Activated T-helper 1 cell treated with Interleukin-2 at 50 U/mL for 16 hours (primary cell): ENCODE results near the gene GET3.
"Not testable (repeated sequence)": the region's sequence is repeated elsewhere in the genome, so short reads cannot be mapped to it uniquely, and the experiment has no call there.

ENCODE experiments used
- DNase-seq: peaks from one replicate; pipeline ENCODE4 v3.0.0-alpha.2; 2020; ENCODE audit warnings: low read depth

The GET3 gene

DNA sequence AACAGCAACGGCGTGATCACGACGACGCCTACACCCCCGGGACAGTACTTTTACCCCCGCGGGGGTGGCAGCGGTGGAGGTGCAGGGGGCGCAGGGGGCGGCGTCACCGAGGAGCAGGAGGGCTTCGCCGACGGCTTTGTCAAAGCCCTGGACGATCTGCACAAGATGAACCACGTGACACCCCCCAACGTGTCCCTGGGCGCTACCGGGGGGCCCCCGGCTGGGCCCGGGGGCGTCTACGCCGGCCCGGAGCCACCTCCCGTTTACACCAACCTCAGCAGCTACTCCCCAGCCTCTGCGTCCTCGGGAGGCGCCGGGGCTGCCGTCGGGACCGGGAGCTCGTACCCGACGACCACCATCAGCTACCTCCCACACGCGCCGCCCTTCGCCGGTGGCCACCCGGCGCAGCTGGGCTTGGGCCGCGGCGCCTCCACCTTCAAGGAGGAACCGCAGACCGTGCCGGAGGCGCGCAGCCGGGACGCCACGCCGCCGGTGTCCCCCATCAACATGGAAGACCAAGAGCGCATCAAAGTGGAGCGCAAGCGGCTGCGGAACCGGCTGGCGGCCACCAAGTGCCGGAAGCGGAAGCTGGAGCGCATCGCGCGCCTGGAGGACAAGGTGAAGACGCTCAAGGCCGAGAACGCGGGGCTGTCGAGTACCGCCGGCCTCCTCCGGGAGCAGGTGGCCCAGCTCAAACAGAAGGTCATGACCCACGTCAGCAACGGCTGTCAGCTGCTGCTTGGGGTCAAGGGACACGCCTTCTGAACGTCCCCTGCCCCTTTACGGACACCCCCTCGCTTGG is 55.0 kb downstream of the GET3 start:
- peak; percentile 69 for DNase-seq

DNA sequence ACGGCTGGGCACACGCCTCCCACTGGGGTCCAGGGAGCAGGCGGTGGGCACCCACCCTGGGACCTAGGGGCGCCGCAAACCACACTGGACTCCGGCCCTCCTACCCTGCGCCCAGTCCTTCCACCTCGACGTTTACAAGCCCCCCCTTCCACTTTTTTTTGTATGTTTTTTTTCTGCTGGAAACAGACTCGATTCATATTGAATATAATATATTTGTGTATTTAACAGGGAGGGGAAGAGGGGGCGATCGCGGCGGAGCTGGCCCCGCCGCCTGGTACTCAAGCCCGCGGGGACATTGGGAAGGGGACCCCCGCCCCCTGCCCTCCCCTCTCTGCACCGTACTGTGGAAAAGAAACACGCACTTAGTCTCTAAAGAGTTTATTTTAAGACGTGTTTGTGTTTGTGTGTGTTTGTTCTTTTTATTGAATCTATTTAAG is 55.6 kb downstream of the GET3 start:
- DNase-seq = no peak

DNA sequence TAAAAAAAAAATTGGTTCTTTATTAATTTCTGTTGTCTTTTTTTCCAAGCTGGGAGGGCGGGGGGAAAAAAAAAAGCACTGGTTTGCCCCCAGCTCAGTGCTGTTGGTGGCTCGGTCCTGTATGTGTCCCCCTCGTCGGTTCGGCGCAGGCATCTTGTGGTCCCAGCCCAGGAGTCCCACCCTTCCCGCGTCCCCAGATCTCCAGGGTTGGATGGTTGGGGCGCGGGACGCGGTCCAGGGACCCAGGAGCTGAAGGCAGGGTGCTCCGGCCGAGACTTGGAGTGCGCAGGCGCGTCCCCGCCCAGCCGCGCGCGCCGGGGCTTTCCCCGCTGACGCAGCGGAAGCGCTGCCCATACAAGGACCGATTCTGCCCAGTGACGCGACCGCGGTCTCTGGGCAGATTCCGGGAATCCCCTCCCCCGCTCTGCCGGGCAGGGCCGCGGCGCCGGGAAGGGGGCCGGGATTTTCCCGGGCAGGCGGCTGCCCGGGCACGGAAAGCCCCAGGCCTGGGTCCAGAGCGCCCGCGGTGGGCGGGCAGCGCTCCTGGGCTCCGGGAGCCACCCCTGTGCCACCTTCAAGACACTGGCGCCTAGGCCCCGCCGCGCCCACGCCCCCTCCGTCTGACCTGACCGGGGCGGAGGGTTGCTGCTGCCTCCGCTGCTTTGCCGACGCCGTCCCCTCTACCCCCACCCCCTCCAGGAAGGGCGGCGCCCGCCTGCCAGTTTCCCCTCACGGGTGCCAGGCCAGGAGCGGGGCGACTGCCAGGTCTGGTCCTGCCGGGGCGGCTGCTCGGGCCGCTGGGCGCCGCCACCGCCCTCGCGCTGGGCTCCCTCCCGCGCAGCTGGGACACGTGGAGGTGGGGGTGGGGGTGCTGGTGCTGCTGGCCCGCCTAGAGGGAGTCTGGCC is 56.2 kb downstream of the GET3 start:
- DNase-seq = peak; percentile 89

DNA sequence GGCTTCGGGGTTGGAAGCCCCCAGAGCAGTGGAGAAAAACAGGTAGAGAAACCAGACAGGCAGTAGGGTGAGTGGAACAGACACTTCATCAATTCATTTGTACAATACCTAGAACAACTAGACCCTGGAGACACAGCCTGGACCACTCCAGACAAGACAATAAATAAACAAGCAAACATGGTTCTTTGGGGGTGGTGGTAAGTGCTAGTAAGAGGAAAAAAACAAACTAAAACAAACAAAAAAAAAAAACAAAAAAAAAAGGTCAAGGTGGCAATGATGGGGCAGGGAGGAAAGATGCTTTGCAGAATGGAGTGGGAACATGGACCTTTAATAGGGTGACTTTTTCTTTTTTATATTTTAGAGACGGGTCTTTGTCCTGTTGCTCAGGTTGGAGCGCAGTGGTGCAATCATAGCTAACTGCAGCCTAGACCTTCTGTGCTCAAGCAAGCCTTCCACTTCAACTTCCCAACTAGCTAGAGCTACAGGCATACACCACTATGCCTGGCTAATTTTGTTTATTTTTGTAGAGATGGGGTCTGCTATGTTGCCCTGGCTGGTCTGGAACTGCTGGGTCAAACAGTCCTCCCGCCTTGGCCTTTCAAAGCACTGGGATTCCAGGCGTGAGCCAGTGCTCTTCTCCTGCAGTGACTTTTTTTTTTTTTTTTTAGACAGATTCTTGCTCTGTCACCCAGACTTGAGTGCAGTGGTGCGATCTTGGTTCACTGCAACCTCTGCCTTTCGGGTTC is 57.1 kb downstream of the GET3 start:
- no peak for DNase-seq

DNA sequence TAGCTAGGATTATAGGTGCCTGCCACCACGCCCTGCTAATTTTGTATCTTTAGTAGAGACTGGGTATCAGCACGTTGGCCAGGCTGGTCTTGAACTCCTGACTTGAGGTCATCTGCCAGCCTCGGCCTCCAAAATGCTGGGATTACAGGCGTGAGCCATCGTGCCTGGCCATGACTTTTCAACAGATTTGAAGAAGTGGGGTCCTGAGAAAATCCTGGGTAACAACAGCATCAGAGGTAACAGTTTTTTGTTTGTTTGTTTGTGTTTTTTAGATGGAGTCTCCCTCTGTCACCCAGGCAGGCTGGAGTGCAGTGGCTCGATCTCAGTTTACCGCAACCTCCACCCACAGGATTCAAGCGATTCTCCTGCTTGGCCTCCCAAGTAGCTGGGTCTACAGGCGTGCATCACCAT is 57.7 kb downstream of the GET3 start:
- DNase-seq = no peak

DNA sequence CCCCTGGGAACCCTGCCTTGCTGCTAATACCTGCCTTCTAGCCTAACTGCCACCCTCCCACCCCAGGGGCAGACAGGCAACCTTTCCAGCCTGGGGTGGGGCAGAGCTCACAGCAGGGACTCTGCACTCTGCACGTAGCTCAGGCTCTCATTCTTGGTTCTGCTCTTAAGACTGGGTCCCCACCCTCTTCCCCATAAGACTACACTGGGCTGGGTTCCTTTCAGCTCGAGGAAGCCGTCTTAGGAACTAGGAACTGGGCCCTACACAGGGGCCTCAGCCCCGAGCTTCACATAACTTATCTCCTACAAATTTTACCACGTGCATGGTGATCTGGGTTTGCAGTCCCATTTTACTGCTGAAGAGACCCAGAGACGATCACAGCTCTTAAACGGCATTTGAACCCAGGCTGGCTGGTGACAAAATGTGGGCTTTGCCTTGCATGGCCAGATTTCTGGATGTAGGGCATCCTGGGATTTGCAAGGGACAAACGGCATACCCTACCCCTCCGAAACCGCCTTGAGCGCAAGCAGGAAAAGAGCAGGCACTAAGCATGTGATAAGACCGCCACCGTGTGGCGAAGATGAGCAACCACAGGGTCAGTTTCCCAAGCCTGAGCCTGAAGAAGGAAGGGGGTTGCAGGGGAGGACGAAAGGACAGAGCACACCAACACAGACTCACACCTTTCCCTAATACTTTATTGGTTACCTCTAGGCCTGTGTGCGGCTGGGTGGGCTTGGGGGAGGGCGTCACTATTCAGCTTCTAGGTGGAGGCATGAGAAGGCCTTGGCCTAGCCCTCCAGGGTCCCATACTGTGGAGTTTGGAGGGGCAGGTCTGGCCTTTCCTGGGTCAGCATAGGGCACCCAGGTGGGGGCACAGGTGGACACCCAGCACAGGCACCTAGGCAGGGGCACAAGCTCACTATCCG is 59.1 kb downstream of the GET3 start:
- DNase-seq = peak; percentile 63

DNA sequence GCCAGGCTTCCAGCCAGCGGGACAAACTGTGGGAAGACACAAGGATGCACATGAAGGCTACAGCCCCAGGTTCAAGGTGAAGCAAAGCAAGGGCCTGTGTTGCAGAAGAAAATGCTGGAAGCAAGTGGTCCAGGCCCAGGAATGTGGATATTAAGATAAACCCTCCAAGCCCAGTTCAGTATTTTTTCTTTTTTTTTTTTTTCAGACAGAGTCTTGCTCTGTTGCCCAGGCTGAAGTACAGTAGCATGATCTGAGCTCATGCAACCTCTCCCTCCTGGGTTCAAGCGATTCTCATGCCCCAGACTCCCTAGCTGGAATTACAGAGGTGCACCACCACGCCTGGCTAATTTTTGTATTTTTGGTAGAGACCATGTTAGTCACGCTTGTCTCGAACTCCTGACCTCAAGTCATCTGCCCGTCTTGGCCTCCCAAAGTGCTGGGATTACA is 59.9 kb downstream of the GET3 start:
- DNase-seq = no peak

DNA sequence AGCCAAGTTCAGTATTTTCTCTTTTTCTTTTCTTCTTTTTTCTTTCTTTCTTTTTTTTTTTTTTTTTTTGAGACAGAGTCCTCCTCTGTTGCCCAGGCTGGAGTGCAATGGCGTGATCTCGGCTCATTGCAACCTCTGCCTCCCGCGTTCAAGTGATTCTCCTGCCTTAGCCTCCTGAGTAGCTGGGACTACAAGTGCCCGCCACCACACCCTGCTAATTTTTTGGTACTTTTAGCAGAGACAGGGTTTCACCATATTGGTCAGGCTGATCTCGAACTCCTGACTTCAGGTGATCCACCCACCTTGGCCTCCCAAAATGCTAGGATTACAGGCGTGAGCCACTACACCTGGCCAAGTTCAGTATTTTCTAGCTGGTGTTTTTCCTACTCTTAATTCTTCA is 60.3 kb downstream of the GET3 start:
- not testable (repeated sequence) for DNase-seq
